ENCODE measurements around the gene STAG3.
"Not testable (repeated sequence)": the region's sequence is repeated elsewhere in the genome, so short reads cannot be mapped to it uniquely, and the experiment has no call there.

The STAG3 gene

DNA sequence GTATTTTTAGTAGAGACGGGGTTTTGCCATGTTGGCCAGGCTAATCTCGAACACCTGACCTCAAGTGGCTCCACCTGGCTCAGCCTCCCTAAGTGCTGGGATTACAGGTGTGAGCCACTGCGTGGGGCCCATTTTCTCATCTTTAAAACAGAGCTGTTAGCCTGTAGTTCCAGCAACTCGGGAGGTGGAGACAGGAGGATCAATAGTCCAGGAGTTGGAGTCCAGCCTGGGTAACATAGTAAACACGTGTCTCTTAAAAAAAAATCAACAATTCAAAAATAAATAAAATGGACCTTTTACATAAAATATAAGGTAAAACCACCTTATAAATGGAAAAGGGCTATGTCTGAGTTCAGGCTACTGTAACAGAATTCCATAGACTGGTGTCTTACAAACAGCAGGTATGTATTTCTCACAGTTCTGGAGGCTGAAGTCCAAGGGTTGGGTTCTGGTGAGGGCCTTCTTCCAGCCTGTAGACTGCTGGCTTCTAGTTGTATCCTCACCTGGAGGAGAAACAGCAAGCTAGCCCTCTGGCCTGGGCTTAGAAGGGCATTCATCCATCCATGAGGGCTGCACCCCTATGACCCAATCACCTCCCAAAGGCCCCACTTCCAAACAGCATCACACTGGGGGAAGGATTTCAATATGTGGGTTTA lies 35.0 kb downstream of the STAG3 start:
- no peak for FAIRE-seq

DNA sequence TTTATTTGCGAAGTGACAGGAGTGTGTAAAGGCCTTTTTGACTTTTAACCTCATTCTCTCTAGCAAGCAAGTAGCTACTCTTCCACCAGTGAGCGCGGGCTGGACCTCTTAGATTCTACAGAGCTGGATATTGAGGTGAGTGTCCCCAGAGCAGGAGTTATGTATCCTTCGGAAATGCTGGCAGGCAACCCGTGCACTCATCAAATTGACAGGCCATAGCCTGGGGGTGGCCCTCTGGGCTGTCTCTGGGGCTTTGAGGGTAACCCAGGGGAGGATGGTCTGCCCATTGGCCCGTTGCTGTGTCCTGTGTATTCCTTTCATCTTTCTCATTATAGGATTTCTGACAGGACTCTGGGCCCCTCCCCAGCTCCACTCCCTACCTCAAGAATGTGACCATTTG lies 36.0 kb downstream of the STAG3 start:
- FAIRE-seq = no peak

DNA sequence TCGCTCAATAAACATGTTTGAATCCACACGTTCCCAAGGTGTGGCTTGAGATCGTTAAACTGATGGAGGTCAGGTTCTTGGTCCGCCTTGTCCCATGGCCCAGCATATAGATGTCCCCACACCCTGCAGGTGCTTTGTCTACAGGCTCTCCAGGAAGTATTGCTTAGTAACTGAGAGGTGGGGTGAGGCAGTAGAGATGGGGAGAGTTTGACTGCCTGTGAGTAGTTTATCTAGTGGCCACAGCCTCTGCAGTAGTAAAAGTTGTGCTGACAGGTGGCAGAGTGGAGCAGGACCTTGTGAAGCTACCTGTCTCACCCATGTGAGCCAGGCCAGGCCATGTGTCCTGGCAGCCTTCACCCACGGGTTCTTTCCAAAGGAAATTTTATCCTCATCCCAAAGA lies 36.6 kb downstream of the STAG3 start:
- FAIRE-seq = not testable (repeated sequence)

DNA sequence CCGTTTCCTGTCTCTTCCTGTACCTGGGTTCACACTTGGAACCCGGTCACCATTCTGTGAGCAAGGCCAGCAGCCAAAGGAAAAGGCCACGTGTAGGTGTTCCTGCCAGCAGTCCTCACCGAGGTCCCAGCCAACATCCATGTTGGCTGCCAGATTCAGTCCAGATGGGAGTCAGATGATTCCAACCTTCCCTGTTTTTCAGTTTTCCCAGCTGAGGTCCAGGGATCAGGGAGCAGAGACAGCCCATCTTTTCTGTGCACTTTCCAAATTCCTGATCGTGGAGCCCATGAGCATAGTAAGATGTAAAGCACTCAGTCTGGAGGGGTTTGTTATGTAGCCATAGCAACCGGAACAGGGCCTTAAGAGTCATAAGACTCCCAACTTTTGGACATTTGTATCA lies 38.2 kb downstream of the STAG3 start:
- FAIRE-seq = no peak

DNA sequence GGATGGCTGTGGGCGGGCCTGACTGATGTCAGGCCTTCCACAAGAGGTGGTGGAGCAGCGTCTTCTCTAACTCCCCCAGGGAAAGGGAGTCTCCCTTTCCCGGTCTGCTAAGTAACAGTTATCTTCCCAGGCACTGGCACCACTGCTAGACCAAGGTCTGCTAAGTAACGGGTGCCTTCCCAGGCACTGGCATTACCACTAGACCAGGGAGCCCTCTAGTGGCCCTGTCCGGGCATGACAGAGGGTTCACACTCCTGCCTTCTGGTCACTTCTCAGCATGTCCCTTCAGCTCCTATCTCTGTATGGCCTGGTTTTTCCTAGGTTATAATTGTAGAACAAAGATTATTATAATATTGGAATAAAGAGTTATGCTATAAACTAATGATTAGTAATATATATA lies 40.2 kb downstream of the STAG3 start:
- FAIRE-seq = peak; percentile 51

DNA sequence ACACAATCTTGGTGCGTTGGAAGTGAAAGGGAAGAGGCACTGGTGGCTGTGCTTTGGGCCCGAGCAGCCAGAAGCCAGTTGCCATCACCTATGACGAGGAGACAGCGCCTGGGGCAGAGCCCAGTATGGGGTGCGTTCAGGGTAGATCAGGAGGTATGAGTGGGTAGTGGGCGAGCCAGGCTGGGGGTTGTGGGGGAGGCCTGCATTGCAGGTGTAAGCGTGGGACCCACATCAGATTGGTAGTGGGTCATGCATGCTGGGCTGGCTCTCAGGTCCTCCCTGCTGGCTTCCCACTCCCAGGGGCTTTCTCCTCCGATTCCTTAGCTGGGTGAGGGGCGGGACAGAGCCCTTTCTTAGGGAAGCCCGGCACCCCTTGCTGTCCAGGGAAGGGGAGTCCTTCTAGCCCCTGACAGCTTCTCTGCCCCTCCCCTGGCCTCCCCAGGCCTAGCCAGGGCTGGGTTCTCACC lies 41.6 kb downstream of the STAG3 start:
- FAIRE-seq = no peak

DNA sequence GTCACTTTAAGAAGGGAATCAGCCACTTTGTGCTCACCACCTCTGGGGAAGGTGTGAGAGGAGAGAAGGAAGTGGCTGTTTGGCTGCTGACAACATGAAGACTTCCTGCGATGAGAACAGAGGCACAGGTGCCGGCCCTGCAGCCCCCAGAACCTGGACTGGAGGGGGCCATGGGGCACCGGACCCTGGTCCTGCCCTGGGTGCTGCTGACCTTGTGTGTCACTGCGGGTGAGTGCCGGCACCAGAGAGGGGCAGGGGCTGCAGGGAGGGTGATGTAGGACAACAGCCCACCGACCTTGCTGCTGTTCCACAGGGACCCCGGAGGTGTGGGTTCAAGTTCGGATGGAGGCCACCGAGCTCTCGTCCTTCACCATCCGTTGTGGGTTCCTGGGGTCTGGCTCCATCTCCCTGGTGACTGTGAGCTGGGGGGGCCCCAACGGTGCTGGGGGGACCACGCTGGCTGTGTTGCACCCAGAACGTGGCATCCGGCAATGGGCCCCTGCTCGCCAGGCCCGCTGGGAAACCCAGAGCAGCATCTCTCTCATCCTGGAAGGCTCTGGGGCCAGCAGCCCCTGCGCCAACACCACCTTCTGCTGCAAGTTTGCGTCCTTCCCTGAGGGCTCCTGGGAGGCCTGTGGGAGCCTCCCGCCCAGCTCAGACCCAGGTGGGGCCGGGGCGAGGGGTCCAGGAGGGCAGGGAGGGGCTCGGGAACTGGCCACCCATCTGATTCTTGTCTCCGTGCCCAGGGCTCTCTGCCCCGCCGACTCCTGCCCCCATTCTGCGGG lies 42.3 kb downstream of the STAG3 start, which contains the start of gene PVRIG:
TSS of gene PVRIG (plus strand) at position 149 of the 785 bp plus-strand sequence. CDS start at position 171, 22 bp downstream.
- FAIRE-seq = not testable (repeated sequence)

DNA sequence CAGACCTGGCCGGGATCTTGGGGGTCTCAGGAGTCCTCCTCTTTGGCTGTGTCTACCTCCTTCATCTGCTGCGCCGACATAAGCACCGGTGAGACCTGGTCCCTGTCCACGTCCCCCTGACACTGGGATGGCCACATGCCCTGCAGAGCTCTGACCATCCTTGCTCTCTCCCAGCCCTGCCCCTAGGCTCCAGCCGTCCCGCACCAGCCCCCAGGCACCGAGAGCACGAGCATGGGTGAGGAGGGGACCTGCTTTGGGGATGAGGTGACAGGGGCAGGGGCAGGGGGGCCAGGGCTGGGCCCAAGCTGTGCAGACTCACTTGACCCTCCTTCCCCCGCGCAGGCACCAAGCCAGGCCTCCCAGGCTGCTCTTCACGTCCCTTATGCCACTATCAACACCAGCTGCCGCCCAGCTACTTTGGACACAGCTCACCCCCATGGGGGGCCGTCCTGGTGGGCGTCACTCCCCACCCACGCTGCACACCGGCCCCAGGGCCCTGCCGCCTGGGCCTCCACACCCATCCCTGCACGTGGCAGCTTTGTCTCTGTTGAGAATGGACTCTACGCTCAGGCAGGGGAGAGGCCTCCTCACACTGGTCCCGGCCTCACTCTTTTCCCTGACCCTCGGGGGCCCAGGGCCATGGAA lies 43.0 kb downstream of the STAG3 start:
- no peak for FAIRE-seq

DNA sequence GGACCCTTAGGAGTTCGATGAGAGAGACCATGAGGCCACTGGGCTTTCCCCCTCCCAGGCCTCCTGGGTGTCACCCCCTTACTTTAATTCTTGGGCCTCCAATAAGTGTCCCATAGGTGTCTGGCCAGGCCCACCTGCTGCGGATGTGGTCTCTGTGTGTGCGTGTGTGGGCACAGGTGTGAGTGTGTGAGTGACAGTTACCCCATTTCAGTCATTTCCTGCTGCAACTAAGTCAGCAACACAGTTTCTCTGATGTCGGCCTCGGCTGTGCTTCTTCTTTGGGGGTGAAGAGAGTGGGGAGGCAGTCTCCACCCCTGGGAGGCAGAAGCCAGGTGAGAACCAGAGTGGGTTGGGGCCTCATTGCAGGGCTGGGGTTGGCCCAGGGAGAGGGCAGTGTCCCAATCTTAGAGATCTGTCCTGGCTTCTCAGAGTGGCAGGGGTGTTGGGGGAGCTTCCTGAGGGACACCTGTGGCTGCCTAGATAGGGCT lies 43.6 kb downstream of the STAG3 start:
- no peak for FAIRE-seq

DNA sequence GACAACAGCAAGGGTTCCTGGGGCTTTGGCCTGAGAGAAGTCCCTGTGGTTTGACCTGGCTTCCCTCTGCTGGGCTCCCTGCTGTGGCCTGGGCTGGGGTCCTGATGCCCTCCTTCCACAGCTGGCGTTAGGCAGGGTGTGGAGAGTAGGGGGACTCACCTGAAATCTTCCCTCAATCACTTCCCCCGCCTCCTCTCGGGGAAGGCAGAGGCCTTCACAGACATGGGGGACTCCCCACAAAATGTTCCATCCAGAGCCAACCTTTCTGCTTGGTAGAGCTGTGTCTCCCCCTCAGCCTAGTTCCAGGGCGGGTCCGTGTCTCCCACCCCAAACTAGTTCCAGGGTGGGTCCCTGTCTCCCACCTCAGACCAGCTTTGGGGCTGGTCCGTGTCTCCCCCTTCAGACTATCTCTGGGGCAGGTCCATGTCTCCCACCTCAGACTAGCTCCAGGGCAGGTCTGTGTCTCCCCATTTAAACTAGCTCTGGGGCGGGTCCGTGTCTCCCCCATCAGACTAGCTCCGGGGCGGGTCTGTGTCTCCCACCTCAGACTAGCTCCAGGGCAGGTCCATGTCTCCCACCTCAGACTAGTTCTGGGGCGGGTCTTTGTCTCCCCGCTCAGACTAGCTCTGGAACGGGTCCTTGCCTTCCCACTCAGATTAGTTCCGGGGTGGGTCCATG lies 44.2 kb downstream of the STAG3 start:
- no peak for FAIRE-seq

DNA sequence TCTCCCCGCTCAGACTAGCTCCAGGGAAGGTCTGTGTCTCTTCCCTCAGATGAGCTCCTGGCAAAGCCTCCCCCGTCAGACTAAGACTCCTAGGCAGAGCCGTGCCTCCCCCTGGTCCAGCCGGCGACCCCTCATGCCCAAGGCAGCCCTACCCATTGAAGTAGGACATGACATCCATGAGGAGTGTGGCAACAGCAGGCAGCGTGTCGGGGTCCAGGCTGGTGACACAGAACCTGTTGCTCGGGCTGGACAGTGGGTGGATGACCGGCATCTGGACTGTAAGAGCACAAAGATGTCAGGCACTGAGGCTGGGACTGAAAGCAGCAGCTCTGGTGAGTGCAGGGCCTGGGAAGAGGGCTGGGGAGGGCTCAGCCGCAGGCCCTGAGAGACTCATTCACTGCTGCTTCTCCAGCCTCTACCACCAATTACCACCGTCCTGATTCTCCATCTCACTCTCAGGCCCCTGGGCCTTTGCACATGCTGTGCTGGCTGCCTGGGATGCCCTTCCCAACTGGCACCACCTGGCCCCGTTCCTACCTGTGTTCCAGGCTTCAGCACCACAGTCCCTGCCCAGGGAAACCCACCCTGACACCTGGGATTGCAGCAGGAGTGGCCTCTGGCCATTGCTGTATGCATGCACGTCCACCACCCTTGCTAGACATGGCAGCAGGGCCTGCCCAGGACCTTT lies 44.9 kb downstream of the STAG3 start:
- no peak for FAIRE-seq

DNA sequence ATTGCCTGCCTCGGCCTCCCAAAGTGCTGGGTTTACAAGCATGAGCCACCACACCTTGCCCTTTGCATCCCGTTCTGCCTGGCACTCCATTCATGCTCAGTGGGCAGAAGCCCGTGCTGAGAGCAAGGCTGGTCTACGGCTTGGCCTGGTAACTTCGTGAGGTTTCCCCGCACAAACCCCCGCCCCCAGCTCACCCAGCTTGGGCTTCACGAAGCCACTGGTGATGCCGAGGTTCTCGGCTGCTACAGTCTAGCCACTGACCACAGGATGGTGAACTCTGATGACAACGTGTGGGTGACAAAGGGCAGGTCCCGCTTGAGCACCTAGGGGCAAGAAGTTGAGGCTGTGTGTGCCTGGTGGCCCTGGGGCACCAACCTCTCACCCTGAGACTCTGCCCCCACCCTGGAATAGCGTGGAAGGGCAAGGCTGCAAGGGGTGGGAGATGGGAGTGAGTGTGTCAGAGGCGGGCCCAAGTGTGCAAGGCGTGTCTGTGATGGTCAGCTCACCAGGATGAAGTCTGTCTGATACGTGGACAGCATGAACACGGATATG lies 45.7 kb downstream of the STAG3 start:
- FAIRE-seq = not testable (repeated sequence)

DNA sequence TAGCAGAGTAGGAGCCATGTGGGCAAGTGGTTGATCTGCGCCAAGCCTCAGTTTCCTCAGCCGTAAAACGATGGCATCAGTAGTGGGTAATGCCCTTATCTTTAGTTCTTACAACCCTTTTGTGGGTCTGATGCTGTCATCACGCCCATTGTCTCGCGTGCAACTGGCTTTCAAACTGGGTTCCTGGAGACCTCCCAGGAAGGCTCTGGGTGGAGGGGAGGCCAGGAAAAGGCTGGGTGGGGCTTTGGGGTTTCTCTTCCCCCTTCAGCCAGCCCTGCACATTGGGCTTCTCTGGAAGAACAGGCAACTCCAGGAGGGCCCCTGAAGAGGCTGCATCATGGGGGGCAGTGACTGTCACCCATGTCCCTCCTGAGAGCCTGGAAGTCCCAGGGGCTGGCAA lies 47.2 kb downstream of the STAG3 start:
- not testable (repeated sequence) for FAIRE-seq

DNA sequence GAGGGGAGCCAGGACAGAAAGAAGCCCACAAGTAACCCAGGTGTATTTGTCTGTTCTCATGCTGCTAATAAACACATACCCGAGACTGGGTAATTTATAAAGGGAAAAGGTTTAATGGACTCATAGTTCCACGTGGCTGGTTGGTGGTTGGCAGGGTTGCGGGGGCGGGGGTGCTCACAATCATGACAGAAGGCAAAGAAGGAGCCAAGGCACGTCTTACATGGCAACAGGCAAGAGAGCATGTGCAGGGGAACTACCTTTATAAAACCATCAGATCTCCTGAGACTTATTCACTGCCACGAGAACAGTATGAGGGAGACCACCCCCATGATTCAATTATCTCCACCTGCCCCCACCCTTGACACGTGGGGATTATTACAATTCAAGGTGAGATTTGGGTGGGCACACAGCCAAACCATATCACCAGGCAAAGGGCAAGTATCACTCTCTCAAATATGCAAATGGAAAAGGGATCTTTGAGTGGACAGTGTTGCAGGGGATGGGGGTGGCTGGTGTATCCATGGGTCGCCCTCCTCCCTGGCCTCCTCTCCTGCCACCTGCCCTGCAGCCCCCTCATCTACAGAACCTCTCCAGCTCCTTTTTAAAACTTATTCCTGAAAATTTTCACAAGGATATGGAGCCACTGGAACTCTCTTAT lies 57.1 kb downstream of the STAG3 start:
- not testable (repeated sequence) for FAIRE-seq

DNA sequence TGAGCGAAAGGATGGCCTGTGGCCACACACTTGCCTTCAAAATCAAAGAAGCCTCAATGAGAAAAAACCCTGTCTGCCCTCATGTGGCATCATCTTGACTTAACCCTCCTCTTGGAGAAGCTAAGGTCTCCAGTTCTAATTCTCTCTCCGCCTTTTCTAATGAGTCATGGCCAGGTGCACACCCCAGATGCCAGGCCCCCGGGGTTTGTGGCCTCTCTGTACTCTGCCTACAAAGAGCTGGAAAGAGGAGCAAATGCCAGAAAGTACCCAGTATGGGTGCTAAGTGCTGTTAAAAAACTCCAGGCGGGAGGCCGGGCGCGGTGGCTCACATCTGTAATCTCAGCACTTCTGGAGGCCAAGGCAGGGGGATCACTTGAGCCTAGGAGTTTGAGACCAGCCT lies 62.3 kb downstream of the STAG3 start:
- not testable (repeated sequence) for FAIRE-seq

DNA sequence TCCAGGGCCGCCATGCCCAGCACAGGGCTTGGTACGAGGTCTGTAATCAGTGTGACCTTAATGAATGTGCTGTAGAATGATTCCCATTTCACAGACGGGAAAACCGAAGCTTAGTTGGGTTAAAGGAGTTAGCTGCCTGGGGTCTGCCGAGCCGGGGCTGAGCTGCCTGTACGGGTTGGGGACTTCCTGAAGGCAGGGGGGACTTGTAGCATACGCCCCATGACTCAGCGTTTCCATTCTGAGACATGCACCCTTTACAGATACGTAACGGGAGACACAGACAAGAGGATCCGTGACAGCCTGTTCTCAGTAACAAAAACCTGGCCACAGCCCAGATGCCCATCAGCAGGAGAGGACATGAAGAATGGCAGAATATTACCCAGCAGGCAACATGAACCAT lies 65.7 kb downstream of the STAG3 start:
- not testable (repeated sequence) for FAIRE-seq

DNA sequence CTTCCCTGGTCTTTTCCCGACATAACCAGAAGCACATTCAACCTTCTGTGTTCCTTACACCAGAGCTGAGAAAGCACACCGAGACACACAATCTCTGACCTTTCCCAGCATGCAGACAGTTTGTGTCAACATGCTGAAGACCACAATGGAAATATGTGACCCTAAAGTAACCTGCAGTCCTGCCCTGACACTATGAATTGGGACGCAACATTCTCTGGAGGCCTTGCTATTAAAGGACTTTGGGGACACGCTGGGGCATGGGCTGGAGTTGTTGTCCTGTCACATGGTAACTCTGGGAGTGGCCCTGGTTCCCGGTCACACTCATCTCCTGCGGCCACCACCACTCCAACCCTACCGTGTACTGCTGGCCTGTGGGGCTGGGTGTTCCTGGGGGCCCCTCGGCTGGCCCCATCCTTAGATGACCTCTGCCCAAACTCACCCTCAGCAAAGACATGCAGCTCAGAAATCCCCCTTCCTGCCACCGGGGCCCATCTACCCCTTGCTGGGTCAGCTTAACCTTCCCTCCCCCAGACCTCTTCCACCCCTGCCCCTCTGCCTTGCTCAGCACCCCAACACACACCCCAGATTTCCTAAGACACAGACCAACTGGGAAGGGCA lies 67.4 kb downstream of the STAG3 start:
- FAIRE-seq = not testable (repeated sequence)

DNA sequence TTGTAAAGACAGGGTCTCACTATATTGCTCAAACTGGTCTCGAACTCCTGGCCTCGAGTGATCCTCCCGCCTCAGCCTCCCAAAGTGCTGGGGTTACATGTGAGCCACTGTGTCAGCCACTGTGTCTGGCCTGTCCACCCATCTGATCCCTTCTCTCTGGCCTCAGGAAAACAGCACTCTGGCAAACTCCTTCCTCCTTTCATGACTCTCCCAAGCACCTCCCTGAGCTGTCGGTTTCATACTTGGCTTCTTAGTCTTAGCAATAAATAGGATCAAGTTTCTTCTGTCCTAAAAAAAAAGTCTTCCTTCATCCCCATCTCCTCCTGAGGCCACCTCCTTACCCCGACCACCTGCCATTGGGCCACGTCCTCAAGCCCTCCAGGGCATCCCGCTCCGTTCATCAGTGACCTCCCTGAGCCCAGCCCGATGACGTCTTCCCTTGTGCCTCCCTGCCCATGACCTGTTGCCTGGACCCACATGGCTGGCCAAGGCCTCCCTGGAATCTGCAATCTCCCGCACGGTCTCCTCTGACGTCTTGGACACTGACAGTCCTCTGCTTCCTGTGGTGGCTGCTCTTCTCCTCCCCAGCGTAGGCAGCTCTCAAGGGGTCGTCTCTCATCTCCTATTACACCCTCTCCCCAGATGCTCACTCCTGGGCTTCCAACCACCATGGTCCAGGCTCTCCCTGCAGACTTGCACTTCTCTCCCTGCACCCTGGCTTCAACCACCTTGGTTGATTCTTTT lies 68.6 kb downstream of the STAG3 start:
- FAIRE-seq = not testable (repeated sequence)

DNA sequence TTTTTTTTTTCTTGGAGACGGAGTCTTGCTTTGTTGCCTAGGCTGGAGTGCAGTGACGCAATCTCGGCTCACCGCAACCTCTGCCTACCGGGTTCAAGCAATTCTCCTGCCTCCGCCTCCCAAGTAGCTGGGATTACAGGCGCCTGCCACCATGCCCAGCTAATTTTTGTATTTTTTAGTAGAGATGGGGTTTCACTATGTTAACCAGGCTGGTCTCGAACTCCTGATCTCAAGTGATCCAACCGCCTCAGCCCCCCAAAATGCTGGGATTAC lies 69.1 kb downstream of the STAG3 start:
- FAIRE-seq = not testable (repeated sequence)

DNA sequence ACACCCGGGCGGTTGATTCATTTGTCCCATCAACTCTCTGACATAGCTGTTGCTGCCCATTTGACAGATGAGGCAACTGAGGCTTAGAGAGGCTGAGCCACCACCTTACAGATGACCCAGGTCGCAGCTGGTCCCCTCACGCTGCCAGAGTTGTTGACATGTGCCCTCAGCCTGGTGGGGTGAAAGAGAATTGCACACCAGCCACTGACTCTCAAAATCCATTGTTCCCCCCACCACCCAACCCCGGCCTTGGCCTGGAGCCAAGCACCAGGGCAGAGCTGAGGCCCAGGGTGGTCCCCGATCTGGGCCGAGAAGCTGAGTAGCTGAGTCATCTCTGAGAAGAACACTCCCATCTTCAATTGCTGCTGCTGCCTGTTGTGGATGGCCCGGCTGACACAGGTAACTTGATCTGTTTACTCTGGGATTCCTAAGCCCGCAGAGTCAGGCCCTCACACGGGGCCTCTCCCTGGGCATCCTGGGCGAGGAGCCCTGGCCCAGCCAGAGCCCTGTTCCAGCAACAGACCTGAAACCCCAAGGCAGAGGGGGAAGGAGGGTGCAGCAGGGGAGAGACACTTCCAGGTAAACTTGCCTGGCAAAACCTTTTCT lies 69.5 kb downstream of the STAG3 start:
- no peak for FAIRE-seq
